Stimulated activated naive CD8-positive, alpha-beta T cell treated with anti-CD3 and anti-CD28 coated beads, Interleukin-15, Interleukin-2, amounts not matched to agents 100 U/mL and 50 U/mL, for 24 hours (primary cell): ENCODE measurements around the gene UCP3.

Experiments
- ATAC-seq: fragments of 150-1000 bp; cut with Tn5 transposase; one replicate; pipeline ENCODE4 v1.10.0; 2021
- DNase-seq: peaks from one replicate; pipeline ENCODE4 v3.0.0; 2021

UCP3 gene

GRCh38 chr11:73977856-73978519 lies 30.9 kb downstream of the UCP3 start:
- DNase-seq (no peak), ATAC-seq (no peak)

- no peak for ATAC-seq
- DNase-seq, result no peak
Observed at GRCh38 chr11:73976451-73977151, 32.3 kb downstream of the UCP3 start.

GRCh38 chr11:73975479-73975757 lies 33.5 kb downstream of the UCP3 start:
- no peak for DNase-seq
- ATAC-seq, result no peak

DNA sequence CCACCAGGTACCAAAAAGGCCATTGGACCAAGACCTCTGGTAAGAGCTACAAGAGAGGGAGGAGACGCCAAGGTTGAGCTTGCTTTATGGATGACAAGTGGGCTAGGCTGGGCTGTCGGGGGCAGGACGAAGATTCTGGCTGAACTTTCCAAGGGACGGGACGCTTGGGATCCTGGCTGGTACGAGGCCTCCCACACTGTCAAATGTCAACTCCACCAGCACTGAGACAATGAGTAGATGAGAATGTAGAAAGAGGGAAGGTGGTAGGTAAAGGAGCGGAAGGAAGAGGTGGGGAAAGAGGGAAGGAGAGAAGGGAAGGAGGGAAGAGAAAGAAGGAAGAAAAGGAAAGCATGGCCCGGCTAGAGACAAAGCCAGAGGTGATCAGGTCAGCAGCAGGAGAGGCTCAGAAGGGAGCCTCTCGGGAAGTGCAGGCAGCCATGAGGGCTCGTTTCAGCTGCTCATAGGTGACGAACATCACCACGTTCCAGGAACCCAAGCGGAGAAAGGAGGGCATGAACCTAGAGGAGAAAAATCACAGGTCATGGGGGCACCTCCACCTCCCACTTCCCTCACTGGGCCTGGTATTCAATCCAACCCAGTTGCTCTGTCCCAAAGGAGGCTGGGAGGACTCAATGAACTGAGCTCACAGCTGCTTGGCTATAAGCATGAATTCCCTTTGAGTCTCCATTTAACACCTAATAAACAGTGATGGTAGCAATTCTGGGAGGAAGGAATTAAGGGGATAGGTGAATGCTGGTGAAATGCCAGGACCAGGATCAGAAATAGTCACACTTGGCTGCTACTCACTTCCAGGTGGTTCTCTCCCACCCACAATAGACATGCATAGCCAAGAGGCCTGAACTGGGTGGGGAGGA lies 34.0 kb downstream of the UCP3 start:
- ATAC-seq (no peak), DNase-seq (no peak)

- DNase-seq (no peak), ATAC-seq (no peak)
Observed at GRCh38 chr11:73972620-73973449, 36.0 kb downstream of the UCP3 start.

DNA sequence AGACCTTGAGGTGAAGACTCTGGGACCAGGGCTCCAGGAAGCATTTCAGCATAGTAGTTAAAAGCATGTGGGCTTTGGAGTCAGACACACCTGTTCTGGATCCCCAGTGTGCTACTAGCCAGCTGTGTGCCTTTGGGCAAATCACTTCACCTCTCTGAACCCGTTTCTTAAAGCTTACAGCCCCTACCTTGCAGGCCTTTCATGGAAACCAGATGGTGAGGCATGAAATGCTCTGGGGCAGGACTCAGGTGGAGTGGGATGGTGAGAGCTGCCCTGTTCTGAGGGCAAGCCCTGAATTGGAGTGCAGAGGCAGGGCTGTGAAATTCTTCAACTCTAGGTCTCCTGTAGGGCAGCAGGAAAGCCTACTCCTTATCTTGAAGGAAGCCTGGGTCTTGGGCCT lies 36.7 kb downstream of the UCP3 start:
- no peak for ATAC-seq
- no peak for DNase-seq

DNA sequence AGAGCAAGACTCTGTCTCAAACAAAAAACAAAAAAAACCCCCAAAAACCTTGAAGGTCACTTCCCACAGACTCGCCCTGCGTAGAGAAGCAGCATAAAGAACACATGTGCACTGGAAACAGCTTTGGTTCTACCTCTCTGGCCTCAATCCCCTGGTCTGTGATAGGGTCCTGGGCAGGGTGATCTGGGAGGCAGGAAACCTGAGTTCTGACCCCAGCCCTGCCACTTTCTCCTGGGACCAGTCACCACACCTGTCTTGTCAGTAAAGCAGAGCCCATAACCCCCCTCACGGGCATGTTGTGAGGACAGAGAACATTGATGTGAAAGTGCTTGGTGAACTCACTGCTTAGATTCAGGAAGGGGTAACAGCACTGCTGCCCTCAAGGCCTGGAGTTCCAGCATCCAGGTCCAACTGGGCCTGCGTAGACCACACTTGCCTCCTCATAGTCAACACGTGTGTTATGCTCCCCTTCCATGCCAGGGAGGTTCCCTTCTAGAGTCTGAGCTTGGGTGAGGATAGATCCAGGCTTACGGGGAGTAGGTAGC lies 37.6 kb downstream of the UCP3 start:
- DNase-seq, result no peak
- peak; percentile 10 for ATAC-seq

DNA sequence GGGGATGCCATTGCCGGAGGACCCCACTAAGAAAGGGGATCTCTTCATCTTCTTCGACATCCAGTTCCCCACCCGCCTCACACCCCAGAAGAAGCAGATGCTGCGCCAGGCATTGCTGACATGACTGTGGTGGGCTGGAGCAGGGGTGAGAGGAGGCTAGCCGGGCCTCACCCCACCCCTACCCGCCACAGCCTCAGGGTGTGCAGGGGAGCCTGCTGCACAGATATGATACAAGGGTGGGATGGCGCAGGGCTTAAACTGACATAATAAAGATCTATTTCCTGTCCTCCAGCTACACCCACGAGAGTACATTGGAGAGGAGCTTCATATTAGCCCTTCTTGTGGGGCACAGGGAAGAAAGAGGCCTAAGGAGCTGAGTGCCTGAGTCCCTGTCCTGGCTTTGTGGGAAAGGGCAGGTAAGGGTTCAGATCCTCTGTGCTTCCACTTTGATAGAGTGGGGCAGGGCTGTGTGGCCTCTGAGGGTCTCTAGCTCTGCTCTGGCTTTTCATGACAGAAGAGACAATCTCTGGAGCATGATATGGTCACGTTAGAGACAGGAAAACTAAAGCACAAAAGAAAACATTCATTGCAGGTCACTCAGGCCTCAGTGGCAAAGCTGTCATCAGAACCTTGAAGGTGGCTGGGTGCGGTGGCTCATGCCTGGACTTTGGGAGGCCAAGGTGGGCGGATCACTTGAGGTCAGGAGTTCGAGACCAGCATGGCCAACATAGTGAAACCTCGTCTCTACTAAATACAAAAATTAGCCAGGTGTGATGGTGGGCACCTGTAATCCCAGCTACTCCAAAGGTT lies 38.7 kb downstream of the UCP3 start:
- ATAC-seq (peak; percentile 20), DNase-seq (peak; percentile 43)

DNA sequence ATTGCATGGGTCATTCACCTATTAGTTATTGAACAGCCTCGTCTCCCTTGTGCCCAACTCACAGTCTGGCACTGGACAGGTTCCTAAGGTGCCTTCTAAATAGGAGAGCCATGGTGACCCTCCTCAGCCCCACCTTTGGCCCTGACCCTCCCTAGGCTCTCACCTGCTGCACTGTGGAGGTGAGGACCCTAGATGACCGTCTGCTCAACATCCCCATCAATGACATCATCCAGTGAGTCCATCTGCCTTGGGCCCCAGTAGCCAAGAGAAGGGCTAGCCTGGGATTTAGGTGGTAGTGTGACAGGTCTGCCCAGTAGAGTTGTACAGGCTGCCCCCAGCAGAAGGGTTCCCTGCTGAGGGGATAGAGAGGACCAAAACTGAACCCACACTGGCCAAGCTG lies 39.8 kb downstream of the UCP3 start:
- DNase-seq (no peak), ATAC-seq (no peak)

GRCh38 chr11:73968356-73968966 lies 40.4 kb downstream of the UCP3 start:
- no peak for ATAC-seq
- no peak for DNase-seq

DNA sequence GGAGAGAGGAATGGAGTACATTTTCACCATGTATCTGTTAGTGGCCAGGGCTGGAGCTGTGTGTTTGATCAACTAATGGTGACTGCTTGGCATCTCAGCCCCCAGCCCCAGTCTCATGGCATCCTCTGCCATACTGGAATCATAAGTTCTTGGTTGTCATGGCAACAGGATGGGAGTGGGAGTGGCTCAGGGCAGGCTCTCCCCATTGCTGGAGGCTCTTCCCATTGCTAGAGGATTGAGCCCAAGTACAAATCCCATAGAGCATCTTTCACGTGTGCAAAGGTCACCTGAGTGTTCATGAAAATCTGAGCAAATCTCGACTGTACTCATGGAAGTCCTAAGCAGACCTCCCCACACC lies 43.1 kb downstream of the UCP3 start:
- DNase-seq (no peak), ATAC-seq (no peak)

- DNase-seq (no peak), ATAC-seq (no peak)
Observed at GRCh38 chr11:73965076-73965763, 43.7 kb downstream of the UCP3 start.

- DNase-seq (no peak), ATAC-seq (no peak)
Observed at GRCh38 chr11:73963861-73964260, 45.0 kb downstream of the UCP3 start.

DNA sequence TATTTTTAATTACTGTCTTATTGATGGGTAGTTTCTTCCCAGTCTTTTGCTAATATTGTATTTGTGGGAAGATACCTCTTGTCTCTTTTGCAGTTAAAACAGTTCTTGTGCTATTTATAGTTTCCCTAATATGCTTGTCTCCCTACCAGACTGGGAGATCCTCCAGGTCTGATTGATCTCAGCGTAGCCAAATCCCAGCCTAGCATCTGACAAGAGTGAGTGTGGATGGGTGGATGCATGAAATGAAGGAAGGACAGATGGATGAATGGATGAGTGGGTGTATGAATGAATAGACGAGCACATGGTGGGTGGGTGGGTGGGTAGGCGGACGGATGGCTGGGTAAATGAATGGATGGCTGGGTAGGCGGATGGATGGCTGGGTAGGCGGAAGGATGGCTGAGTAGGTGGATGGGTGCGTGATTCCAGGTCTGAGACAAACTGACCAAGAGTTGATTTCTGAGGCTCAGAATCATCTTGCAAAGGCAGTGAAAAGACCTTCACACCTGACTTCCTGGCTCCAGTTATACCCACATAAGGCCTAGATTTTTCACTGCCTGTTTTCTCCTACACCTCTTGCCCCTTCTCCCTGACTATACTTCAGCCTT lies 46.7 kb downstream of the UCP3 start:
- no peak for DNase-seq
- no peak for ATAC-seq

GRCh38 chr11:73961321-73961720 lies 47.6 kb downstream of the UCP3 start:
- ATAC-seq, result no peak
- no peak for DNase-seq

GRCh38 chr11:73958521-73959141 lies 50.3 kb downstream of the UCP3 start:
- no peak for DNase-seq
- ATAC-seq, result no peak

GRCh38 chr11:73957654-73958361 lies 51.1 kb downstream of the UCP3 start:
- ATAC-seq, result peak; percentile 46
- DNase-seq, result no peak

GRCh38 chr11:73956876-73957653 lies 51.8 kb downstream of the UCP3 start:
- no peak for DNase-seq
- ATAC-seq, result no peak
